Measurements from ENCODE around the gene NKIRAS1. TPM values are rescaled to one million over a fixed set of nuclear protein-coding genes. Genes with fewer than 3 reads are reported as not detected.
"Not testable (repeated sequence)": the region's sequence is repeated elsewhere in the genome, so short reads cannot be mapped to it uniquely, and the experiment has no call there.

NKIRAS1 gene
- total RNA-seq, 1 donor = 11.9 TPM

DNA sequence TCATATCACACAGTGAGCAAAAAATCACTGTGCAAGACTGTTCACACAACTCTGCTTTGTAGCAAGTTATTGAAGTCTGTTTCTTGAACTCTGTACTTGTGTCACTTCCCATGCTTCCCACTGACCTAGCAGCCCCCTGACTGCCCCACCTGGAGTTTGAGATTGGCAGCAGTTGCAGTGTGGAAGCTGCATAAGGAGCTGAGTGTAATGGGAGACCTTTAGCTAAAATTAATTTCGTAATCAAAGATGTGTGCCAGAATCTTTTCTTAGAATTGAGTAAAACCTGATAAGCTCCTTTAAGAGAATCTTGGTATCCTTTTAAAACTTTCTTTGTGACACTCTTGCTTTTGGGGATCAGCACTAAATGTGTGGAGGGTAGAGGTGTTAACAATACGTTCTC, 42.8 kb downstream of the NKIRAS1 start:
- peaks cover 40% of the 10 kb centered on the region for H3K4me1 ChIP-seq (ENCODE audit: insufficient read depth, low read length)
- no peaks in the 10 kb centered on the region for H3K36me3 ChIP-seq (ENCODE audit: insufficient read depth, low read length)
- H3K4me2 ChIP-seq (ENCODE audit: insufficient read depth, low read length) = peak overlapping the region; percentile 25
- TF ChIP-seq, protein P1, sequence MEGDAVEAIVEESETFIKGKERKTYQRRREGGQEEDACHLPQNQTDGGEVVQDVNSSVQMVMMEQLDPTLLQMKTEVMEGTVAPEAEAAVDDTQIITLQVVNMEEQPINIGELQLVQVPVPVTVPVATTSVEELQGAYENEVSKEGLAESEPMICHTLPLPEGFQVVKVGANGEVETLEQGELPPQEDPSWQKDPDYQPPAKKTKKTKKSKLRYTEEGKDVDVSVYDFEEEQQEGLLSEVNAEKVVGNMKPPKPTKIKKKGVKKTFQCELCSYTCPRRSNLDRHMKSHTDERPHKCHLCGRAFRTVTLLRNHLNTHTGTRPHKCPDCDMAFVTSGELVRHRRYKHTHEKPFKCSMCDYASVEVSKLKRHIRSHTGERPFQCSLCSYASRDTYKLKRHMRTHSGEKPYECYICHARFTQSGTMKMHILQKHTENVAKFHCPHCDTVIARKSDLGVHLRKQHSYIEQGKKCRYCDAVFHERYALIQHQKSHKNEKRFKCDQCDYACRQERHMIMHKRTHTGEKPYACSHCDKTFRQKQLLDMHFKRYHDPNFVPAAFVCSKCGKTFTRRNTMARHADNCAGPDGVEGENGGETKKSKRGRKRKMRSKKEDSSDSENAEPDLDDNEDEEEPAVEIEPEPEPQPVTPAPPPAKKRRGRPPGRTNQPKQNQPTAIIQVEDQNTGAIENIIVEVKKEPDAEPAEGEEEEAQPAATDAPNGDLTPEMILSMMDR (IDR thresholded peaks at IDR 0.05; ENCODE audit: extremely low read depth, low read depth, low read length) = no peak
- peaks cover 24% of the 10 kb centered on the region for H4K20me1 ChIP-seq (ENCODE audit: insufficient read depth, low read length)
- H3K9me3 ChIP-seq (ENCODE audit: low read depth, low read length) = no peaks in the 10 kb centered on the region
- no peaks in the 10 kb centered on the region for H3K27me3 ChIP-seq (ENCODE audit: insufficient read depth, low read length)
- DNase-seq (ENCODE audit: insufficient read length, low spot score, missing footprints) = no peak
- H3K27ac ChIP-seq (ENCODE audit: low read depth, low read length) = peak overlapping the region; percentile 72
- no peak overlapping the region for H3K4me3 ChIP-seq (ENCODE audit: insufficient read depth, low read length)
- H3K79me2 ChIP-seq (ENCODE audit: insufficient read depth, low read length) = peaks cover 30% of the 10 kb centered on the region
- no peak overlapping the region for H2AFZ ChIP-seq (ENCODE audit: low read length)

DNA sequence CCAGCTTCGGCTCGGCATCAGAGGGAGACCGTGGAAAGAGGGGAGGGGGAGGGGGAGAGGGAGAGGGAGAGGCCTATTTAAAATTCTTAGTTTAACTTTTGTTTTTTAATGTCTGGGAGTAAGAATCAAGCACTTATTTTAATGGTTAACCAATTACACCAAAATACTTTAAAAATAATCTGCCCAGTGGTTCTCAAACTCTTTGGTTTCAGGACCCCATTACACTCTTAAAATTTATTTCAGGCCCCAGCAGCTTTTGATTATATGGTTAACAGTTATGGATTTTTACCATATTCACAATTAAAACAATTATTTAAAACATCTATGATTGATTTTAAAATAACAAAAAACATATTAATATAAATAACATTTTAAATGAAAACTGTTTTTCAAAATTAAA, 44.5 kb downstream of the NKIRAS1 start:
- Histone ChIP-seq H4K20me1 (ENCODE audit: insufficient read depth, low read length) (peaks cover 17% of the 10 kb centered on the region), H3K36me3 (ENCODE audit: insufficient read depth, low read length) (no peaks in the 10 kb centered on the region), H3K27ac (ENCODE audit: low read depth, low read length) (no peak overlapping the region), H3K4me2 (ENCODE audit: insufficient read depth, low read length) (no peak overlapping the region), H3K4me1 (ENCODE audit: insufficient read depth, low read length) (peaks cover 35% of the 10 kb centered on the region), H3K4me3 (ENCODE audit: insufficient read depth, low read length) (no peak overlapping the region), H2AFZ (ENCODE audit: low read length) (no peak overlapping the region), H3K79me2 (ENCODE audit: insufficient read depth, low read length) (peaks cover 24% of the 10 kb centered on the region), H3K27me3 (ENCODE audit: insufficient read depth, low read length) (no peaks in the 10 kb centered on the region), H3K9me3 (ENCODE audit: low read depth, low read length) (no peaks in the 10 kb centered on the region)
- TF ChIP-seq, protein P1 (IDR thresholded peaks at IDR 0.05; ENCODE audit: extremely low read depth, low read depth, low read length) = no peak
- DNase-seq (ENCODE audit: insufficient read length, low spot score, missing footprints) = no peak

DNA sequence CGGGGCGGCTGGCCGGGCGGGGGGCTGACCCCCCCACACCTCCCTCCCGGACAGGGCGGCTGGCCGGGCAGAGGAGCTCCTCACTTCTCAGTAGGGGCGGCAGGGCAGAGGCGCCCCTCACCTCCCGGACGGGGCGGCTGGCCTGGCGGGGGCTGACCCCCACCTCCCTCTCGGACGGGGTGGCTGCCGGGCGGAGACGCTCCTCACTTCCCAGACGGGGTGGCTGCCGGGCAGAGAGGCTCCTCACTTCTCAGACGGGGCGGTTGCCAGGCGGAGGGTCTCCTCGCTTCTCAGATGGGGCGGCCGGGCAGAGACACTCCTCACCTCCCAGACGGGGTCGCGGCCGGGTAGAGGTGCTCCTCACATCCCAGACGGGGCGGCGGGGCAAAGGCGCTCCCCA, 45.4 kb downstream of the NKIRAS1 start:
- H3K27me3 ChIP-seq (ENCODE audit: insufficient read depth, low read length); H3K36me3 ChIP-seq (ENCODE audit: insufficient read depth, low read length); H3K27ac ChIP-seq (ENCODE audit: low read depth, low read length); H3K4me2 ChIP-seq (ENCODE audit: insufficient read depth, low read length); H3K4me3 ChIP-seq (ENCODE audit: insufficient read depth, low read length); H2AFZ ChIP-seq (ENCODE audit: low read length); H3K9me3 ChIP-seq (ENCODE audit: low read depth, low read length); DNase-seq (ENCODE audit: insufficient read length, low spot score, missing footprints): not testable (repeated sequence)
- H3K4me1 ChIP-seq (ENCODE audit: insufficient read depth, low read length) = peaks cover 25% of the 10 kb centered on the region
- peaks cover 24% of the 10 kb centered on the region for H3K79me2 ChIP-seq (ENCODE audit: insufficient read depth, low read length)
- H4K20me1 ChIP-seq (ENCODE audit: insufficient read depth, low read length) = peaks cover 13% of the 10 kb centered on the region

DNA sequence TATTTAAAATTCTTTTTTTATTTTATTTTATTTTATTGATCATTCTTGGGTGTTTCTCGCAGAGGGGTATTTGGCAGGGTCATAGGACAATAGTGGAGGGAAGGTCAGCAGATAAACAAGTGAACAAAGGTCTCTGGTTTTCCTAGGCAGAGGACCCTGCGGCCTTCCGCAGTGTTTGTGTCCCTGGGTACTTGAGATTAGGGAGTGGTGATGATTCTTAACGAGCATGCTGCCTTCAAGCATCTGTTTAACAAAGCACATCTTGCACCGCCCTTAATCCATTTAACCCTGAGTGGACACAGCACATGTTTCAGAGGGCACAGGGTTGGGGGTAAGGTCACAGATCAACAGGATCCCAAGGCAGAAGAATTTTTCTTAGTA, 46.1 kb downstream of the NKIRAS1 start:
- not testable (repeated sequence) for DNase-seq (ENCODE audit: insufficient read length, low spot score, missing footprints); H3K27me3 ChIP-seq (ENCODE audit: insufficient read depth, low read length); H2AFZ ChIP-seq (ENCODE audit: low read length); H3K9me3 ChIP-seq (ENCODE audit: low read depth, low read length); H3K27ac ChIP-seq (ENCODE audit: low read depth, low read length); H3K36me3 ChIP-seq (ENCODE audit: insufficient read depth, low read length); H3K4me2 ChIP-seq (ENCODE audit: insufficient read depth, low read length); H3K4me3 ChIP-seq (ENCODE audit: insufficient read depth, low read length)
- peaks cover 30% of the 10 kb centered on the region for H3K4me1 ChIP-seq (ENCODE audit: insufficient read depth, low read length)
- H4K20me1 ChIP-seq (ENCODE audit: insufficient read depth, low read length) = peaks cover 17% of the 10 kb centered on the region
- peaks cover 25% of the 10 kb centered on the region for H3K79me2 ChIP-seq (ENCODE audit: insufficient read depth, low read length)

DNA sequence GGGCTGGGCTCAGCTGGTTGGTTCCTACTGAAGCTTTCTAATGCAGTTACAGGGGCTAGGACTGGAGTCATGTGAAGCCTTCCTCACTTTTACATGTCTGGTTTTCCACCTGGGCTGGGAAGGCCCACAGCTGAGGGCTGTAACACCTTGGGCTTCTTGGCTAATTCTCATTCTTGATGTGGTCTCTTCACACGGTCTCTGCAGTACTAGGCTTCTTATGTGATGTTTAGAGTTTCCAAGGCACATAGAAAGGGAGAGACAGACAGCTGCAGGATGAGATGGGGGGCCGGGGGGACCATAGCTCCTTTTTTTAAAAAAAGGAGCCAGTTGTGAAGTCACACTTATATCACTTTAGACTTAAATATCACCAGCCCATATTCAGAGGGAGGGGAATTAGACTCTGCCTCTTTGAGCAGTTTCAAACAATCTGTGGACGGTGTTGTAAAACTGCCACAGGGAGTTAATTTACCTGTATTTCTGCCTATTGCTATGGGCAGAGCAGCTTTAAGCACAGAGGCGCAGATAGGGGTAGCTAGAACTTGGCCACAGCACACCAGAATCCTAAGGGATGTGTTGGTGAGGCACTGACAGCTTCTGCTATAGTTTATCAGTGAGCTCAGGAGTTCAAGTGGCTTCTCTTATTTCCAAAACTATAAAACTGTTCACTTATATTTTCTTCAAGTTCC, 46.7 kb downstream of the NKIRAS1 start:
- TF ChIP-seq, protein P1 (IDR thresholded peaks at IDR 0.05; ENCODE audit: extremely low read depth, low read depth, low read length) = no peak
- Histone ChIP-seq H3K36me3 (ENCODE audit: insufficient read depth, low read length) (no peaks in the 10 kb centered on the region), H2AFZ (ENCODE audit: low read length) (no peak overlapping the region), H3K9me3 (ENCODE audit: low read depth, low read length) (no peaks in the 10 kb centered on the region), H3K27me3 (ENCODE audit: insufficient read depth, low read length) (no peaks in the 10 kb centered on the region), H3K4me2 (ENCODE audit: insufficient read depth, low read length) (no peak overlapping the region), H4K20me1 (ENCODE audit: insufficient read depth, low read length) (peaks cover 23% of the 10 kb centered on the region), H3K79me2 (ENCODE audit: insufficient read depth, low read length) (peaks cover 25% of the 10 kb centered on the region), H3K4me3 (ENCODE audit: insufficient read depth, low read length) (no peak overlapping the region), H3K4me1 (ENCODE audit: insufficient read depth, low read length) (peaks cover 29% of the 10 kb centered on the region), H3K27ac (ENCODE audit: low read depth, low read length) (no peak overlapping the region)
- DNase-seq (ENCODE audit: insufficient read length, low spot score, missing footprints) = no peak

Data from osteoblast (primary cell).